Mucosa of rectum (tissue), 2 donors: Measurements from ENCODE around the gene GEN1.
A peak's percentile ranks its signal among the peaks of the same experiment; 100 is the strongest.

Experiments
- H3K27ac ChIP-seq, 2 donors: one replicate each; pipeline ENCODE4 v1.7.0; 2013; ENCODE audit warnings: inconsistent platforms in 2 of 2, low read depth in 2 of 2, low read length in 2 of 2
- H3K27me3 ChIP-seq, 2 donors: one replicate each; pipeline ENCODE4 v1.7.0; 2013; ENCODE audit warnings: low read length in 2 of 2; ENCODE audit not compliant: control insufficient read depth in 2 of 2, insufficient read depth in 2 of 2
- H3K36me3 ChIP-seq, 2 donors: one replicate each; pipeline ENCODE4 v1.7.0; 2013; ENCODE audit warnings: low read length in 2 of 2; ENCODE audit not compliant: control insufficient read depth in 2 of 2, insufficient read depth in 2 of 2
- H3K4me1 ChIP-seq, 2 donors: one replicate each; pipeline ENCODE4 v1.7.0; 2013; ENCODE audit warnings: low read length in 2 of 2, mild to moderate bottlenecking in 1 of 2; ENCODE audit not compliant: control insufficient read depth in 2 of 2, insufficient read depth in 2 of 2
- H3K4me3 ChIP-seq, 2 donors: one replicate each; pipeline ENCODE4 v1.7.0; 2013; ENCODE audit warnings: low read length in 2 of 2
- H3K9ac ChIP-seq, 2 donors: one replicate each; pipeline ENCODE4 v1.7.0; 2013; ENCODE audit warnings: low read length in 2 of 2, low read depth in 1 of 2, mild to moderate bottlenecking in 1 of 2
- H3K9me3 ChIP-seq, 2 donors: one replicate each; pipeline ENCODE4 v1.7.0; 2013; ENCODE audit warnings: low read length in 2 of 2; ENCODE audit not compliant: control insufficient read depth in 2 of 2
- donor health status: healthy.
- donor health status: Normal muscosa, but diverticular disease.

Gene GEN1

GRCh38 chr2:17753803-17754663 is at the start of gene GEN1, which contains the start of gene SMC6:
Gene GEN1, plus strand, starts transcription at chr2:17754138. Its CDS starts 5,806 bp downstream, at chr2:17759944.
Gene SMC6, minus strand, starts transcription at chr2:17753810. Its CDS starts 7,864 bp downstream, at chr2:17745946.
- Histone ChIP-seq H3K27ac (peak within 1 kb of the TSS; percentile 95 to 97), H3K9ac (peak within 1 kb of the TSS; percentile 86 to 95), H3K36me3 (no peaks in the 10 kb centered on the region), H3K9me3 (no peaks in the 10 kb centered on the region), H3K4me3 (peak within 1 kb of the TSS; percentile 88 to 92), H3K27me3 (no peaks in the 10 kb centered on the region), H3K4me1 (peaks cover 13 to 14% of the 10 kb centered on the region in 2 donors)

DNA sequence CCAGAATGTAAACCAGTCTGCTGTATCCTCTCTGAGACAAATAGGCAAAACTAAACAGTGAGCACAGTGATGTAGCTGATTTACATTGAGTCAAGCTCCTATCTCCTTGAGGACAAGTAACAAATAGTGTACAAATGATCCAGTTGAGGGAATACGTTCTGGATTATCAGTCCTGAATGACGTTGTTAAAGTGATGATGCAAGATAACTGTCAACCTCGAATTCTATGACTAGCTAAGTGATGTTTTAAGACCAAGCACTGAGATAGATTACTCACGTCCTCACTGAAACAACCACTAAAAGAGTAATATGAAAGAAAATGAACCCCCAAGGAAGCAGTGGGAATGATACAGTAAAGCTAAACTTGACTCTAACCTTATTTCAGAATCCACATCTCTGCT is 47.1 kb upstream of the GEN1 start:
- H3K27me3 ChIP-seq = no peaks in the 10 kb centered on the region
- peaks cover 17 to 25% of the 10 kb centered on the region in 2 donors for H3K36me3 ChIP-seq
- H3K27ac ChIP-seq = no peak overlapping the region
- no peak overlapping the region for H3K4me3 ChIP-seq
- no peak overlapping the region for H3K9ac ChIP-seq
- no peaks in the 10 kb centered on the region for H3K4me1 ChIP-seq
- no peaks in the 10 kb centered on the region for H3K9me3 ChIP-seq

DNA sequence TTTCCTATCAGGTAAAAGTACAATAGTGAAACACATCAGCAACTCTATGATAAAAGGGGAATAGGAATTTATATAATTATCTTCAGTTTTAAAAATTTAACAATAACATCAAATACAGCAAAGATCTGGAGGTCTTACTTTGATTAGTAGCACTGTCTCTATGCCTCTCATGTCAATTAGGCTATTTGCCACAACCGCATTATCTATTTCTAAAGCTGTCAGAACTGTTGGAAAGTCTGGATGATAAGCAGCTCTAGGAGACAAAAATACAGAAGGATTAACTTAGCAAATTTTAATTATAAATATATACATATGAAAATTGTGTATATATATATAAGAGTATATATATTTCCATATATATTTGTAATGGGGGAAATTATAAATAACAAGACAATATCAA is 45.4 kb upstream of the GEN1 start:
- no peak overlapping the region for H3K9ac ChIP-seq
- no peaks in the 10 kb centered on the region for H3K4me1 ChIP-seq
- no peak overlapping the region for H3K4me3 ChIP-seq
- no peaks in the 10 kb centered on the region for H3K9me3 ChIP-seq
- no peaks in the 10 kb centered on the region for H3K27me3 ChIP-seq
- H3K36me3 ChIP-seq = peaks cover 22 to 26% of the 10 kb centered on the region in 2 donors
- H3K27ac ChIP-seq = no peak overlapping the region

GRCh38 chr2:17709897-17710296 is 44.0 kb upstream of the GEN1 start:
- H3K9me3 ChIP-seq = no peaks in the 10 kb centered on the region
- H3K36me3 ChIP-seq = peaks cover 31 to 37% of the 10 kb centered on the region in 2 donors
- H3K27ac ChIP-seq = no peak overlapping the region
- no peak overlapping the region for H3K9ac ChIP-seq
- no peaks in the 10 kb centered on the region for H3K27me3 ChIP-seq
- H3K4me1 ChIP-seq = no peaks in the 10 kb centered on the region
- H3K4me3 ChIP-seq = no peak overlapping the region

GRCh38 chr2:17710547-17711248 is 43.2 kb upstream of the GEN1 start:
- H3K36me3 ChIP-seq = peaks cover 34 to 35% of the 10 kb centered on the region in 2 donors

GRCh38 chr2:17713291-17713690 is 40.6 kb upstream of the GEN1 start:
- Histone ChIP-seq H3K4me3 (no peak overlapping the region), H3K27ac (no peak overlapping the region), H3K27me3 (no peaks in the 10 kb centered on the region), H3K36me3 (peaks cover 31 to 34% of the 10 kb centered on the region in 2 donors), H3K9me3 (no peaks in the 10 kb centered on the region), H3K9ac (no peak overlapping the region), H3K4me1 (no peaks in the 10 kb centered on the region)

More at GRCh38 chr2:17710547-17711248, 43.2 kb upstream of the GEN1 start:
- no peaks in the 10 kb centered on the region for H3K27me3 ChIP-seq
- H3K4me1 ChIP-seq = no peaks in the 10 kb centered on the region
- no peak overlapping the region for H3K9ac ChIP-seq
- no peaks in the 10 kb centered on the region for H3K9me3 ChIP-seq
- no peak overlapping the region for H3K4me3 ChIP-seq
- no peak overlapping the region for H3K27ac ChIP-seq

GRCh38 chr2:17717666-17718065 is 36.3 kb upstream of the GEN1 start:
- H3K36me3 ChIP-seq = peaks cover 37 to 38% of the 10 kb centered on the region in 2 donors

DNA sequence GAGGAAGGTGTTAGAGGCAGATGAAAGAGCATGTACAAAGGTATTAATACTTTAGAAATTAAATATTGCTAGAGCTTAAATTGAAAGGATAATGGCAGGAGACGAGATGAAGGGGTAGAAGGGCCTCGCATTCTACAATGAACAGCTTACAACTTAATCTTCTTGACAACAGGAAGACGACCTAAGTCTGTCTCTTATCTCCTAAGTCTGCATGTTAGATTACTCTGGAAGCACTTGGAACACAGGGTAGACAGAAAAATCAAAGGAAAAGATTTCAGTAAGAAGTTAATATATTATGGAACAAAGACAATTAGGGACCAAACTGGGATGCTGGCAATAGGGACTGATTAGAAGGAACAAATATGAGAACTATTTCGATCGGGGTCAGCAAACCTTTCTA is 35.2 kb upstream of the GEN1 start:
- Histone ChIP-seq H3K36me3 (peaks cover 37 to 38% of the 10 kb centered on the region in 2 donors), H3K27me3 (no peaks in the 10 kb centered on the region), H3K4me3 (no peak overlapping the region), H3K9me3 (no peaks in the 10 kb centered on the region), H3K9ac (no peak overlapping the region), H3K27ac (no peak overlapping the region), H3K4me1 (no peaks in the 10 kb centered on the region)

More at GRCh38 chr2:17717666-17718065, 36.3 kb upstream of the GEN1 start:
- Histone ChIP-seq H3K4me1 (no peaks in the 10 kb centered on the region), H3K9ac (no peak overlapping the region), H3K27me3 (no peaks in the 10 kb centered on the region), H3K27ac (no peak overlapping the region), H3K9me3 (no peaks in the 10 kb centered on the region), H3K4me3 (no peak overlapping the region)

DNA sequence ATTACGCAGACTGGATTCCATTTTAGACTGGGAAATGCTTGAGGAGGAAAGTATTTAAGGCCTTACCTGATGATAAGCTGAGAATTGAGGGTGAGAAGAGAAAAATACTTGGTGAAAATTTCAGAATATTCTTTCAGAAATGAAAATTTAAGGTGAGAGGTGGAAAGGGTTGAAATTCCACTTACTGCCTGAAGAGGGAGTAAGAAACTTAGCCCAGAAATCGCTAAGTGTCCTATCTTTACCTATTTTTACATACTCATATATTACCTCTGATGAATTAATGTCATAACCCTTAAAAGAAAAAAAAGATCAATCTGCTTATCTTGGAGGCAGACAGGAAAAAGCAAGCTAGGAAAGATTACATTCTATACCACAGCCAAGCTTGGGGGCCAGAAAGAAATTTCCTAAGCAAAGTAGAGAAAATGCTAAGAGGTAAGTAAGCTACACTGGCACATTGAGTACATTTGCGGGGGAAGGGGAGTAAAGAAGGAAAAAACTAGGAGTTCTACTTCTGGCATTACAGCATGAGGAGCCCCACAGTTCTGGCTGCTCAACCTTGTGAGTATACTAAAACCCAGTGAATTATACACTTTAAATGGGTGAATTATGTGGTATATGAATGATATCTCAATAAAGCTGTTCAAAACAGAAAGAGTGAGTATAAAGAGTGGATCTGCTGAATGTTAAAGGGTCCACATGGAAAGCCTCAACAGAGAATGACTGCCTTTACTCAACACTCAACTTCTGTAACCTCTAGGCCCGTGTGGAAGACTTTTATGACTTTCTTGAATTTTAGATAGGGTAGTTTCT is 34.2 kb upstream of the GEN1 start:
- Histone ChIP-seq H3K27me3 (no peaks in the 10 kb centered on the region), H3K4me3 (no peak overlapping the region), H3K9me3 (no peaks in the 10 kb centered on the region), H3K36me3 (peaks cover 29 to 34% of the 10 kb centered on the region in 2 donors), H3K9ac (no peak overlapping the region), H3K27ac (no peak overlapping the region), H3K4me1 (no peaks in the 10 kb centered on the region)
